HepG2 (cell line): ENCODE measurements around the gene ITPR1. TPM values are rescaled to one million over a fixed set of nuclear protein-coding genes. Genes with fewer than 3 reads are reported as not detected.

Source experiments
- ATAC-seq: fragments of 200-7000 bp; cut with Tn5 transposase; 3 replicates; pipeline ENCODE4 v1.9.1; 2020; ENCODE audit warnings: mild to moderate bottlenecking, moderate library complexity
- BruUV-seq: library from RNA; stranded (reverse); fragments of 400-500 nt; replicated peaks from 2 replicates; lab custom pipeline; 2021; lab: Mats Ljungman, UMichigan
- CTCF ChIA-PET: fragments of 300-600 bp; formaldehyde crosslinking; extraction: SDS; loops from one replicate; lab custom pipeline; 2021; ENCODE audit warnings: low total read pairs, inconsistent platforms, low intra/inter-chr PET ratio; lab: Yijun Ruan, JAX
- POLR2A ChIA-PET: fragments of 350-600 bp; sonication (Branson Sonifier 250); formaldehyde crosslinking; loops from one replicate; lab custom pipeline; 2020; ENCODE audit warnings: antibody characterized with exemption, inconsistent platforms; lab: Yijun Ruan, JAX
- DNase-seq: peaks from one replicate; pipeline ENCODE4 v3.0.0-alpha.2; 2015; ENCODE audit warnings: low spot score
- FAIRE-seq: peaks from 3 replicates; lab custom pipeline; 2011; peaks lifted over from hg19 to GRCh38; lab: Jason Lieb, UNC
- H2AFZ ChIP-seq: one replicate; pipeline ENCODE4 v1.6.1; 2011; ENCODE audit warnings: low read length, inconsistent platforms
- H3K27ac ChIP-seq: fragments of 300-600 bp; 3 replicates; pipeline ENCODE4 v1.8.0; 2011; ENCODE audit warnings: mixed run types, mild to moderate bottlenecking, mixed read lengths, low read length, inconsistent platforms; ENCODE audit not compliant: insufficient read depth; ENCODE audit errors: extremely low read length
- H3K27me3 ChIP-seq, 2 experiments: fragments of 200-600 bp in 1 of 2; 2 replicates in 1 of 2; 3 replicates in 1 of 2; pipeline versions ENCODE4 v1.6.0 to v1.8.0; 2011; ENCODE audit warnings: low read length in 2 of 2, mild to moderate bottlenecking in 2 of 2, moderate library complexity in 2 of 2, inconsistent platforms in 1 of 2; ENCODE audit not compliant: insufficient read depth in 2 of 2, control insufficient read depth in 1 of 2
- H3K36me3 ChIP-seq, 2 experiments: fragments of 200-600 bp in 1 of 2; replicated peaks in 1 of 2; 2 replicates in 1 of 2; 3 replicates in 1 of 2; pipeline versions ENCODE4 v1.5.1 to v1.8.0; 2011; ENCODE audit warnings: low read length in 2 of 2, inconsistent platforms in 1 of 2; ENCODE audit not compliant: insufficient read depth in 2 of 2, control insufficient read depth in 1 of 2
- H3K4me1 ChIP-seq: 2 replicates; pipeline ENCODE4 v1.5.1; 2012; ENCODE audit warnings: low read length, inconsistent platforms; ENCODE audit not compliant: insufficient read depth
- H3K4me2 ChIP-seq: 2 replicates; pipeline ENCODE4 v1.6.0; 2011; ENCODE audit warnings: low read depth, low read length, inconsistent platforms
- H3K4me3 ChIP-seq, 3 experiments: fragments of 200-600 bp in 1 of 3; sonication (generic), shearing (Covaris generic) in 1 of 3; replicated peaks in 1 of 3; 2 replicates each; pipeline ENCODE4 v1.5.1; 2011 to 2016; ENCODE audit warnings: low read length in 3 of 3, inconsistent platforms in 2 of 3, low read depth in 2 of 3, mild to moderate bottlenecking in 2 of 3, control low read depth in 1 of 3, mixed read lengths in 1 of 3; ENCODE audit not compliant: insufficient read depth in 1 of 3
- H3K79me2 ChIP-seq: one replicate; pipeline ENCODE4 v1.6.1; 2011; ENCODE audit warnings: low read length, inconsistent platforms; ENCODE audit not compliant: insufficient read depth
- H3K9ac ChIP-seq: 2 replicates; pipeline ENCODE4 v1.6.0; 2011; ENCODE audit warnings: mild to moderate bottlenecking, low read depth, low read length, inconsistent platforms; ENCODE audit not compliant: insufficient read depth
- H3K9me3 ChIP-seq: 2 replicates; pipeline ENCODE4 v1.5.1; 2012; ENCODE audit warnings: mild to moderate bottlenecking, low read length
- H4K20me1 ChIP-seq: 2 replicates; pipeline ENCODE4 v1.6.0; 2011; ENCODE audit warnings: inconsistent platforms, mild to moderate bottlenecking, low read length, moderate library complexity; ENCODE audit not compliant: insufficient read depth
- CREB1 ChIP-seq, 2 experiments: fragments of 450-650 bp in 1 of 2; IDR thresholded peaks; 2 replicates each; pipeline ENCODE4 v1.6.1; 2016 to 2017; ENCODE audit warnings: control low read depth in 1 of 2, mild to moderate bottlenecking in 1 of 2, missing compliant biosample characterization in 1 of 2, missing genetic modification characterization in 1 of 2
- FOSL2 ChIP-seq: sonication (generic); formaldehyde crosslinking; IDR thresholded peaks from 2 replicates; pipeline ENCODE4 v1.4.0; 2020; ENCODE audit warnings: missing genetic modification reagents
- NFYC ChIP-seq: IDR thresholded peaks from 2 replicates; pipeline ENCODE4 v1.6.1; 2016; ENCODE audit warnings: missing genetic modification reagents, missing compliant biosample characterization
- NR2F1 ChIP-seq, 2 experiments: fragments of 450-650 bp in 1 of 2; formaldehyde crosslinking in 1 of 2; IDR thresholded peaks; 2 replicates each; pipeline versions ENCODE4 v1.5.0 to v1.6.1; 2016 to 2020; ENCODE audit warnings: mild to moderate bottlenecking in 1 of 2, missing compliant biosample characterization in 1 of 2, missing genetic modification reagents in 1 of 2, moderate library complexity in 1 of 2
- SP1 ChIP-seq, 2 experiments: fragments of 450-650 bp in 1 of 2; sonication (generic) in 1 of 2; formaldehyde crosslinking in 1 of 2; IDR thresholded peaks; 2 replicates each; pipeline versions ENCODE4 v1.4.0 to v1.6.1; 2016 to 2020; ENCODE audit warnings: missing genetic modification reagents in 1 of 2
- SRSF4 ChIP-seq: fragments of 200-400 bp; formaldehyde crosslinking; IDR thresholded peaks from one replicate; pipeline ENCODE4 v1.6.1; 2018; ENCODE audit warnings: mild to moderate bottlenecking, low read depth, low read length, moderate library complexity; ENCODE audit not compliant: poor library complexity, severe bottlenecking
- ZNF253 ChIP-seq: sonication (generic); formaldehyde crosslinking; IDR thresholded peaks from 2 replicates; pipeline ENCODE4 v1.8.0; 2022; ENCODE audit warnings: mild to moderate bottlenecking, missing genetic modification reagents, borderline replicate concordance
- ZNF670 ChIP-seq: sonication (generic); formaldehyde crosslinking; IDR thresholded peaks from 2 replicates; pipeline ENCODE4 v1.8.0; 2022; ENCODE audit warnings: mild to moderate bottlenecking, missing genetic modification reagents, borderline replicate concordance
- whole genome bisulfite sequencing: methylation state at CpG from one replicate; pipeline ENCODE4 v1.1.6; 2017; ENCODE audit warnings: low lambda C conversion rate; 5-methylcytosine and 5-hydroxymethylcytosine counted together
- in situ Hi-C: cut with HindIII; loops from 2 replicates; pipeline ENCODE4 v1.10.0; 2017; ENCODE audit warnings: low pct_unique_long_range_greater_than_20kb; ENCODE audit not compliant: extremely low pct_ligation_motif_present
- intact Hi-C: fragments of 100-400 bp; cut with micrococcal nuclease; formaldehyde crosslinking; loops from one replicate; pipeline ENCODE4 v1.10.0; 2022; ENCODE audit not compliant: unreplicated experiment
- polyA plus RNA-seq, 8 experiments: library from polyadenylated mRNA; depleted of rRNA in 3 of 8; stranded (reverse) in 7 of 8; unstranded in 1 of 8; fragments of >200 nt; fragmentation: Illumina TruSeq in 4 of 8; extraction: Trizol in 4 of 8; gene quantifications; 2 replicates each; pipeline versions ENCODE4 v1.2.1 to v1.2.3, GENCODE V29; 2011 to 2016; ENCODE audit warnings: low read depth in 4 of 8, missing spikeins in 1 of 8, mixed read lengths in 1 of 8; ENCODE audit not compliant: insufficient read depth in 1 of 8
- total RNA-seq, 5 experiments: library from RNA; depleted of rRNA; stranded (reverse); fragments of >200 nt; fragmentation: Illumina TruSeq; extraction: Trizol; gene quantifications; 2 replicates each; pipeline ENCODE4 v1.2.3, GENCODE V29; 2016; ENCODE audit warnings: low read depth in 1 of 5
- TF ChIP-seq, protein P1 (sequence below): sonication (generic); formaldehyde crosslinking; IDR thresholded peaks from 2 replicates; pipeline ENCODE4 v1.5.1; 2020; ENCODE audit warnings: mild to moderate bottlenecking, missing genetic modification reagents, borderline replicate concordance
- TF ChIP-seq, protein P2 (sequence below): sonication (generic); formaldehyde crosslinking; conservative IDR thresholded peaks from 2 replicates; pipeline ENCODE4 v1.4.0; 2020; ENCODE audit warnings: missing genetic modification reagents

Gene ITPR1
- total and polyA plus RNA-seq, 2 of the 13 experiments (the other 11 are each of a cell fraction or from before 2014, with no cell fraction given) = 10.0 to 11.4 TPM

DNA sequence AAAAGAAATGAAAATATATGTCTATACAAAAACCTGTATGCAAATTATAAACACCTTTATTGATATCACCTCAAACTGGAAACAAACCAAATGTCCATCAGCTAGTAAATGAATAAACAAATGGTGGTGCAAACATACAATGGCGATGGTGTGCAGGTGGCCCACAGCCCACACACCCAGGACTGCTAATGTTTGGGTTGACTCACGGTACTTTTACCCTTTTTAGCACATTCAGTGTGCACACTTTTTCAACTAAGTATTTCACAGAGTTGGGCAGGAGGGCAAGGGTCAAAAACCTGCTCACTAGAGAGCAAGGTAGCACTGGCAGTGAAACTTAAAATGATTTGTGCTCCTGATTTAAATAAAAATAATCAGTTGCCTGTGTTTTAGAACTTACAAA lies 363.0 kb downstream of the ITPR1 start:
- in situ Hi-C loops (no loop called here), intact Hi-C loops (no loop called here)
- Histone ChIP-seq H3K4me2 (no peak overlapping the region), H3K4me1 (peaks cover 11% of the 10 kb centered on the region; the same call in 1 of the 2 replicates), H3K9me3 (peaks cover 2% of the 10 kb centered on the region; the same call in 1 of the 2 replicates), H3K9ac (no peak overlapping the region), H2AFZ (no peak overlapping the region), H3K36me3 (no peaks in the 10 kb centered on the region), H3K79me2 (no peaks in the 10 kb centered on the region), H3K27me3 (no peaks in the 10 kb centered on the region; a peak in 1 of 5 replicates), H3K4me3 (no peak overlapping the region), H4K20me1 (no peaks in the 10 kb centered on the region)
- peak; percentile 61; the same call in 2 of the 3 replicates for ATAC-seq
- WGBS = 0% methylated on average over 2 of the region's 2 CpGs
- BruUV-seq = no TSS peak
- POLR2A ChIA-PET = no interaction called here
- DNase-seq = no peak
- FAIRE-seq = no peak
- CTCF ChIA-PET = no interaction called here
- no peak for TF ChIP-seq ZNF253 (CRISPR knock-in tag)
- no peak for TF ChIP-seq NFYC (CRISPR knock-in tag)
- TF ChIP-seq, protein P1, sequence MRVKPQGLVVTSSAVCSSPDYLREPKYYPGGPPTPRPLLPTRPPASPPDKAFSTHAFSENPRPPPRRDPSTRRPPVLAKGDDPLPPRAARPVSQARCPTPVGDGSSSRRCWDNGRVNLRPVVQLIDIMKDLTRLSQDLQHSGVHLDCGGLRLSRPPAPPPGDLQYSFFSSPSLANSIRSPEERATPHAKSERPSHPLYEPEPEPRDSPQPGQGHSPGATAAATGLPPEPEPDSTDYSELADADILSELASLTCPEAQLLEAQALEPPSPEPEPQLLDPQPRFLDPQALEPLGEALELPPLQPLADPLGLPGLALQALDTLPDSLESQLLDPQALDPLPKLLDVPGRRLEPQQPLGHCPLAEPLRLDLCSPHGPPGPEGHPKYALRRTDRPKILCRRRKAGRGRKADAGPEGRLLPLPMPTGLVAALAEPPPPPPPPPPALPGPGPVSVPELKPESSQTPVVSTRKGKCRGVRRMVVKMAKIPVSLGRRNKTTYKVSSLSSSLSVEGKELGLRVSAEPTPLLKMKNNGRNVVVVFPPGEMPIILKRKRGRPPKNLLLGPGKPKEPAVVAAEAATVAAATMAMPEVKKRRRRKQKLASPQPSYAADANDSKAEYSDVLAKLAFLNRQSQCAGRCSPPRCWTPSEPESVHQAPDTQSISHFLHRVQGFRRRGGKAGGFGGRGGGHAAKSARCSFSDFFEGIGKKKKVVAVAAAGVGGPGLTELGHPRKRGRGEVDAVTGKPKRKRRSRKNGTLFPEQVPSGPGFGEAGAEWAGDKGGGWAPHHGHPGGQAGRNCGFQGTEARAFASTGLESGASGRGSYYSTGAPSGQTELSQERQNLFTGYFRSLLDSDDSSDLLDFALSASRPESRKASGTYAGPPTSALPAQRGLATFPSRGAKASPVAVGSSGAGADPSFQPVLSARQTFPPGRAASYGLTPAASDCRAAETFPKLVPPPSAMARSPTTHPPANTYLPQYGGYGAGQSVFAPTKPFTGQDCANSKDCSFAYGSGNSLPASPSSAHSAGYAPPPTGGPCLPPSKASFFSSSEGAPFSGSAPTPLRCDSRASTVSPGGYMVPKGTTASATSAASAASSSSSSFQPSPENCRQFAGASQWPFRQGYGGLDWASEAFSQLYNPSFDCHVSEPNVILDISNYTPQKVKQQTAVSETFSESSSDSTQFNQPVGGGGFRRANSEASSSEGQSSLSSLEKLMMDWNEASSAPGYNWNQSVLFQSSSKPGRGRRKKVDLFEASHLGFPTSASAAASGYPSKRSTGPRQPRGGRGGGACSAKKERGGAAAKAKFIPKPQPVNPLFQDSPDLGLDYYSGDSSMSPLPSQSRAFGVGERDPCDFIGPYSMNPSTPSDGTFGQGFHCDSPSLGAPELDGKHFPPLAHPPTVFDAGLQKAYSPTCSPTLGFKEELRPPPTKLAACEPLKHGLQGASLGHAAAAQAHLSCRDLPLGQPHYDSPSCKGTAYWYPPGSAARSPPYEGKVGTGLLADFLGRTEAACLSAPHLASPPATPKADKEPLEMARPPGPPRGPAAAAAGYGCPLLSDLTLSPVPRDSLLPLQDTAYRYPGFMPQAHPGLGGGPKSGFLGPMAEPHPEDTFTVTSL = peak; percentile 26; the same call in 1 of the 2 replicates
- peak; percentile 54 for TF ChIP-seq FOSL2 (CRISPR knock-in tag)
- TF ChIP-seq, protein P2, sequence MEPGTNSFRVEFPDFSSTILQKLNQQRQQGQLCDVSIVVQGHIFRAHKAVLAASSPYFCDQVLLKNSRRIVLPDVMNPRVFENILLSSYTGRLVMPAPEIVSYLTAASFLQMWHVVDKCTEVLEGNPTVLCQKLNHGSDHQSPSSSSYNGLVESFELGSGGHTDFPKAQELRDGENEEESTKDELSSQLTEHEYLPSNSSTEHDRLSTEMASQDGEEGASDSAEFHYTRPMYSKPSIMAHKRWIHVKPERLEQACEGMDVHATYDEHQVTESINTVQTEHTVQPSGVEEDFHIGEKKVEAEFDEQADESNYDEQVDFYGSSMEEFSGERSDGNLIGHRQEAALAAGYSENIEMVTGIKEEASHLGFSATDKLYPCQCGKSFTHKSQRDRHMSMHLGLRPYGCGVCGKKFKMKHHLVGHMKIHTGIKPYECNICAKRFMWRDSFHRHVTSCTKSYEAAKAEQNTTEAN (CRISPR knock-in tag) = 0 out of 2 replicates have a peak, but pooled peaks have one; percentile 82
- TF ChIP-seq ZNF670 = peak; percentile 74; the same call in 1 of the 2 replicates
- TF ChIP-seq SP1 (IDR thresholded peaks at IDR 0.05) = no peak
- no peak for TF ChIP-seq SP1 (CRISPR knock-in tag; IDR thresholded peaks at IDR 0.05)
- TF ChIP-seq CREB1 (IDR thresholded peaks at IDR 0.05) = no peak
- TF ChIP-seq CREB1 (CRISPR knock-in tag; IDR thresholded peaks at IDR 0.05) = 0 out of 2 replicates have a peak, but pooled peaks have one; percentile 17
- 0 out of 4 replicates have a peak, but pooled peaks of 1 of the 2 experiments have one; percentile 10 for TF ChIP-seq NR2F1 (CRISPR knock-in tag; IDR thresholded peaks at IDR 0.05)
- TF ChIP-seq SRSF4 = no peak
- TF ChIP-seq, all 625 proteins: peak for 6
- no peak overlapping the region for H3K27ac ChIP-seq
